Activated effector memory CD4-positive, alpha-beta T cell treated with anti-CD3 and anti-CD28 coated beads, Interleukin-2, amount 50 U/mL, for 16 hours (primary cell): ENCODE results near the gene PRF1.
A peak's percentile ranks its signal among the peaks of the same experiment; 100 is the strongest.

Source experiments
- DNase-seq: peaks from one replicate; pipeline ENCODE4 v3.0.0-alpha.2; 2020

PRF1 gene

GRCh38 chr10:70575874-70576802 is 26.4 kb downstream of the PRF1 start:
- DNase-seq = no peak

GRCh38 chr10:70575486-70575873 is 27.1 kb downstream of the PRF1 start:
- no peak for DNase-seq

GRCh38 chr10:70573599-70574506 is 28.7 kb downstream of the PRF1 start:
- DNase-seq = no peak

GRCh38 chr10:70571636-70572439 is 30.7 kb downstream of the PRF1 start:
- DNase-seq = no peak

- no peak for DNase-seq
Observed at GRCh38 chr10:70571236-70571635, 31.3 kb downstream of the PRF1 start.

GRCh38 chr10:70568781-70569495 is 33.6 kb downstream of the PRF1 start:
- no peak for DNase-seq

- DNase-seq = no peak
Observed at GRCh38 chr10:70568113-70568512, 34.4 kb downstream of the PRF1 start.

- DNase-seq = no peak
Observed at GRCh38 chr10:70567603-70568002, 34.9 kb downstream of the PRF1 start.

GRCh38 chr10:70566515-70567290 is 35.8 kb downstream of the PRF1 start:
- DNase-seq = peak; percentile 24

GRCh38 chr10:70565556-70566514 is 36.7 kb downstream of the PRF1 start:
- DNase-seq = peak; percentile 37

GRCh38 chr10:70564901-70565351 is 37.6 kb downstream of the PRF1 start:
- no peak for DNase-seq

GRCh38 chr10:70564113-70564725 is 38.3 kb downstream of the PRF1 start:
- no peak for DNase-seq

- DNase-seq = no peak
Observed at GRCh38 chr10:70563230-70563629, 39.3 kb downstream of the PRF1 start.

- no peak for DNase-seq
Observed at GRCh38 chr10:70562036-70562755, 40.3 kb downstream of the PRF1 start.

GRCh38 chr10:70561558-70561957 is 41.0 kb downstream of the PRF1 start:
- no peak for DNase-seq

GRCh38 chr10:70561070-70561469 is 41.5 kb downstream of the PRF1 start:
- no peak for DNase-seq

GRCh38 chr10:70560511-70560941 is 42.0 kb downstream of the PRF1 start:
- DNase-seq = no peak

GRCh38 chr10:70559861-70560260 is 42.7 kb downstream of the PRF1 start:
- no peak for DNase-seq
